ENCODE measurements around the gene SCMH1.

SCMH1 gene

DNA sequence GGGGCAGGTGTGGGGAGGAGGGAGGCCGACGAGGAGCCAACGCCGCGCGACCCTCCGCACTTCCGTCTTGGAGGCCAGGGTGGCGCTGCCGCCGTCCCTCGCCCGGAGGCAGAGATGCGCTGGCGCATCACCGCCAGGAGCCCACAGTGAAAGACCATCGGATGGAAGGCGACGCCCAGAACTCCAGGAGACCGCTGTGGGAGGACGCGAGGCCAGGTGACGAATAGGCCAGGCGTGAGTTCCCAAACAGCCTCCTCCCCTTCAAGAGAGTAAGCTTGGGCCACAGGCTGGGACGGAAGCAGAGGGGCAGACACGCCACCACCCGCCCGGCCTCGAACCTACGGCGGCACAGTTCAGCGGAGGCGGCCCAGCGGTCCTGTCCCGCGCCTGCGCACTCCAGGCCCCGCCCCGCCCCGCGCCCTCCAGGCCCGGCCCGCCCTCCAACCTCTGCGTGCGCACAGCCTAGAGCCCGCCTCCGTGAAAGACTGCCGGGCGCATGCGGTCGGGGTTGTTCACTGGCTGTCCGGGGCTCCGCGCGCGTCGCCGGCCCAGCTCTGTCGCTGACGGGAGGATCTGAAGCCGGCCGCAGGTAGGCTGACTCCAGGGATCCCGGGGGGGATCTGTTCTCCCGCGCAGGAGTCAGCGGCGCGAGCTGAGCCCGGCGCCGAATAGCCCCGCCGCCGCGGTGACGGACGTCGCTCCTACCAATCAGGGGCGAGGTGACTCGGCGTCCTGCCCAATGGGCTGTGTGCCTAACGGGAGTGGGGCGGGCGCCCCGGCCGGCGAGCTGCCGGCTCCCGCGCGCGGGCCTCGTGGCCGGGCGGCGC, 262.7 kb downstream of the SCMH1 start, which contains the start of gene CTPS1 (continued):
- TF ChIP-seq ZNF785 (tag by site-specific recombination; IDR thresholded peaks at IDR 0.05) (peak; percentile 82), HOXD13 (CRISPR knock-in tag; IDR thresholded peaks at IDR 0.05; ENCODE audit: borderline replicate concordance) (no peak), ZNF624 (tag by site-specific recombination; IDR thresholded peaks at IDR 0.05) (no peak), ZNF843 (tag by site-specific recombination; IDR thresholded peaks at IDR 0.05) (peak; percentile 78; the same call in 1 of the 2 replicates), REPIN1 (tag by site-specific recombination; IDR thresholded peaks at IDR 0.05; ENCODE audit: low read depth) (peak; percentile 65; the same call in 1 of the 2 replicates), SP2 (tag by site-specific recombination; IDR thresholded peaks at IDR 0.05) (peak; percentile 87), ZNF19 (tag by site-specific recombination; IDR thresholded peaks at IDR 0.05; ENCODE audit: low read depth) (no peak), ZNF660 (tag by site-specific recombination; IDR thresholded peaks at IDR 0.05) (peak; percentile 65; the same call in 1 of the 2 replicates), ZNF677 (tag by site-specific recombination; IDR thresholded peaks at IDR 0.05) (no peak), ZNF391 (tag by site-specific recombination; IDR thresholded peaks at IDR 0.05; ENCODE audit: borderline replicate concordance, low read depth) (no peak), ZFHX2 (tag by site-specific recombination; conservative IDR thresholded peaks at IDR 0.05) (peak; percentile 82), HOXA7 (CRISPR knock-in tag; IDR thresholded peaks at IDR 0.05; ENCODE audit: borderline replicate concordance) (no peak), ZEB2 (tag by site-specific recombination; IDR thresholded peaks at IDR 0.05) (0 out of 2 replicates have a peak, but pooled peaks have one; percentile 70), ZBTB8A (tag by site-specific recombination; IDR thresholded peaks at IDR 0.05) (peak; percentile 96), KLF9 (tag by site-specific recombination; IDR thresholded peaks at IDR 0.05; ENCODE audit: low read depth) (peak; percentile 58), ZNF561 (tag by site-specific recombination; IDR thresholded peaks at IDR 0.05; ENCODE audit: borderline replicate concordance) (peak; percentile 91), ZNF830 (tag by site-specific recombination; IDR thresholded peaks at IDR 0.05; ENCODE audit: low read depth) (no peak), ZNF248 (tag by site-specific recombination; IDR thresholded peaks at IDR 0.05) (no peak), ZNF654 (tag by site-specific recombination; IDR thresholded peaks at IDR 0.05; ENCODE audit: low read depth) (no peak), ZNF184 (tag by site-specific recombination; IDR thresholded peaks at IDR 0.05) (no peak), ZNF626 (tag by site-specific recombination; IDR thresholded peaks at IDR 0.05) (no peak), ZNF366 (tag by site-specific recombination; conservative IDR thresholded peaks at IDR 0.05) (no peak), SP7 (tag by site-specific recombination; IDR thresholded peaks at IDR 0.05) (peak; percentile 84; the same call in 1 of the 2 replicates), ZNF114 (tag by site-specific recombination; IDR thresholded peaks at IDR 0.05) (no peak)
- TF ChIP-seq, protein P1, sequence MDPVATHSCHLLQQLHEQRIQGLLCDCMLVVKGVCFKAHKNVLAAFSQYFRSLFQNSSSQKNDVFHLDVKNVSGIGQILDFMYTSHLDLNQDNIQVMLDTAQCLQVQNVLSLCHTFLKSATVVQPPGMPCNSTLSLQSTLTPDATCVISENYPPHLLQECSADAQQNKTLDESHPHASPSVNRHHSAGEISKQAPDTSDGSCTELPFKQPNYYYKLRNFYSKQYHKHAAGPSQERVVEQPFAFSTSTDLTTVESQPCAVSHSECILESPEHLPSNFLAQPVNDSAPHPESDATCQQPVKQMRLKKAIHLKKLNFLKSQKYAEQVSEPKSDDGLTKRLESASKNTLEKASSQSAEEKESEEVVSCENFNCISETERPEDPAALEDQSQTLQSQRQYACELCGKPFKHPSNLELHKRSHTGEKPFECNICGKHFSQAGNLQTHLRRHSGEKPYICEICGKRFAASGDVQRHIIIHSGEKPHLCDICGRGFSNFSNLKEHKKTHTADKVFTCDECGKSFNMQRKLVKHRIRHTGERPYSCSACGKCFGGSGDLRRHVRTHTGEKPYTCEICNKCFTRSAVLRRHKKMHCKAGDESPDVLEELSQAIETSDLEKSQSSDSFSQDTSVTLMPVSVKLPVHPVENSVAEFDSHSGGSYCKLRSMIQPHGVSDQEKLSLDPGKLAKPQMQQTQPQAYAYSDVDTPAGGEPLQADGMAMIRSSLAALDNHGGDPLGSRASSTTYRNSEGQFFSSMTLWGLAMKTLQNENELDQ (tag by site-specific recombination; IDR thresholded peaks at IDR 0.05; ENCODE audit: low read depth) = no peak
- TF ChIP-seq, protein P2, sequence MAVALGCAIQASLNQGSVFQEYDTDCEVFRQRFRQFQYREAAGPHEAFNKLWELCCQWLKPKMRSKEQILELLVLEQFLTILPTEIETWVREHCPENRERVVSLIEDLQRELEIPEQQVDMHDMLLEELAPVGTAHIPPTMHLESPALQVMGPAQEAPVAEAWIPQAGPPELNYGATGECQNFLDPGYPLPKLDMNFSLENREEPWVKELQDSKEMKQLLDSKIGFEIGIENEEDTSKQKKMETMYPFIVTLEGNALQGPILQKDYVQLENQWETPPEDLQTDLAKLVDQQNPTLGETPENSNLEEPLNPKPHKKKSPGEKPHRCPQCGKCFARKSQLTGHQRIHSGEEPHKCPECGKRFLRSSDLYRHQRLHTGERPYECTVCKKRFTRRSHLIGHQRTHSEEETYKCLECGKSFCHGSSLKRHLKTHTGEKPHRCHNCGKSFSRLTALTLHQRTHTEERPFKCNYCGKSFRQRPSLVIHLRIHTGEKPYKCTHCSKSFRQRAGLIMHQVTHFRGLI (tag by site-specific recombination; IDR thresholded peaks at IDR 0.05) = no peak
- TF ChIP-seq, protein P3, sequence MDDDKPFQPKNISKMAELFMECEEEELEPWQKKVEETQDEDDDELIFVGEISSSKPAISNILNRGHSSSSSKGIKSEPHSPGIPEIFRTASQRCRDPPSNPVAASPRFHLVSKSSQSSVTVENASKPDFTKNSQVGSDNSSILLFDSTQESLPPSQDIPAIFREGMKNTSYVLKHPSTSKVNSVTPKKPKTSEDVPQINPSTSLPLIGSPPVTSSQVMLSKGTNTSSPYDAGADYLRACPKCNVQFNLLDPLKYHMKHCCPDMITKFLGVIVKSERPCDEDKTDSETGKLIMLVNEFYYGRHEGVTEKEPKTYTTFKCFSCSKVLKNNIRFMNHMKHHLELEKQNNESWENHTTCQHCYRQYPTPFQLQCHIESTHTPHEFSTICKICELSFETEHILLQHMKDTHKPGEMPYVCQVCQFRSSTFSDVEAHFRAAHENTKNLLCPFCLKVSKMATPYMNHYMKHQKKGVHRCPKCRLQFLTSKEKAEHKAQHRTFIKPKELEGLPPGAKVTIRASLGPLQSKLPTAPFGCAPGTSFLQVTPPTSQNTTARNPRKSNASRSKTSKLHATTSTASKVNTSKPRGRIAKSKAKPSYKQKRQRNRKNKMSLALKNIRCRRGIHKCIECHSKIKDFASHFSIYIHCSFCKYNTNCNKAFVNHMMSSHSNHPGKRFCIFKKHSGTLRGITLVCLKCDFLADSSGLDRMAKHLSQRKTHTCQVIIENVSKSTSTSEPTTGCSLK (tag by site-specific recombination; IDR thresholded peaks at IDR 0.05) = no peak
- TF ChIP-seq, protein P4, sequence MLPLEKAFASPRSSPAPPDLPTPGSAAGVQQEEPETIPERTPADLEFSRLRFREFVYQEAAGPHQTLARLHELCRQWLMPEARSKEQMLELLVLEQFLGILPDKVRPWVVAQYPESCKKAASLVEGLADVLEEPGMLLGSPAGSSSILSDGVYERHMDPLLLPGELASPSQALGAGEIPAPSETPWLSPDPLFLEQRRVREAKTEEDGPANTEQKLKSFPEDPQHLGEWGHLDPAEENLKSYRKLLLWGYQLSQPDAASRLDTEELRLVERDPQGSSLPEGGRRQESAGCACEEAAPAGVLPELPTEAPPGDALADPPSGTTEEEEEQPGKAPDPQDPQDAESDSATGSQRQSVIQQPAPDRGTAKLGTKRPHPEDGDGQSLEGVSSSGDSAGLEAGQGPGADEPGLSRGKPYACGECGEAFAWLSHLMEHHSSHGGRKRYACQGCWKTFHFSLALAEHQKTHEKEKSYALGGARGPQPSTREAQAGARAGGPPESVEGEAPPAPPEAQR (tag by site-specific recombination; IDR thresholded peaks at IDR 0.05) = no peak
- TF ChIP-seq, protein P5, sequence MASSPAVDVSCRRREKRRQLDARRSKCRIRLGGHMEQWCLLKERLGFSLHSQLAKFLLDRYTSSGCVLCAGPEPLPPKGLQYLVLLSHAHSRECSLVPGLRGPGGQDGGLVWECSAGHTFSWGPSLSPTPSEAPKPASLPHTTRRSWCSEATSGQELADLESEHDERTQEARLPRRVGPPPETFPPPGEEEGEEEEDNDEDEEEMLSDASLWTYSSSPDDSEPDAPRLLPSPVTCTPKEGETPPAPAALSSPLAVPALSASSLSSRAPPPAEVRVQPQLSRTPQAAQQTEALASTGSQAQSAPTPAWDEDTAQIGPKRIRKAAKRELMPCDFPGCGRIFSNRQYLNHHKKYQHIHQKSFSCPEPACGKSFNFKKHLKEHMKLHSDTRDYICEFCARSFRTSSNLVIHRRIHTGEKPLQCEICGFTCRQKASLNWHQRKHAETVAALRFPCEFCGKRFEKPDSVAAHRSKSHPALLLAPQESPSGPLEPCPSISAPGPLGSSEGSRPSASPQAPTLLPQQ (tag by site-specific recombination; IDR thresholded peaks at IDR 0.05) = 0 out of 2 replicates have a peak, but pooled peaks have one; percentile 68
- TF ChIP-seq, protein P6, sequence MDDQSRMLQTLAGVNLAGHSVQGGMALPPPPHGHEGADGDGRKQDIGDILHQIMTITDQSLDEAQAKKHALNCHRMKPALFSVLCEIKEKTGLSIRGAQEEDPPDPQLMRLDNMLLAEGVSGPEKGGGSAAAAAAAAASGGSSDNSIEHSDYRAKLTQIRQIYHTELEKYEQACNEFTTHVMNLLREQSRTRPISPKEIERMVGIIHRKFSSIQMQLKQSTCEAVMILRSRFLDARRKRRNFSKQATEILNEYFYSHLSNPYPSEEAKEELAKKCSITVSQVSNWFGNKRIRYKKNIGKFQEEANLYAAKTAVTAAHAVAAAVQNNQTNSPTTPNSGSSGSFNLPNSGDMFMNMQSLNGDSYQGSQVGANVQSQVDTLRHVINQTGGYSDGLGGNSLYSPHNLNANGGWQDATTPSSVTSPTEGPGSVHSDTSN (CRISPR knock-in tag; IDR thresholded peaks at IDR 0.05) = no peak; the same call in 1 of the 2 replicates
